Measurements from ENCODE around the gene PTPRK. TPM values are rescaled to one million over a fixed set of nuclear protein-coding genes. Genes with fewer than 3 reads are reported as not detected.

PTPRK gene
- total and polyA plus RNA-seq, 2 of the 8 experiments (the other 6 are each of a cell fraction or from before 2014, with no cell fraction given), result 11.4 to 47.3 TPM

GRCh38 chr6:128162423-128162822 is 358.0 kb downstream of the PTPRK start:
- no peaks in the 10 kb centered on the region for H3K9me3 ChIP-seq (ENCODE audit: insufficient read depth in 2 of 2, low read depth in 1 of 2, low read length in 1 of 2)
- no peak overlapping the region for H3K4me3 ChIP-seq (ENCODE audit: extremely low read depth in 1 of 4, insufficient read depth in 2 of 4, low read depth in 3 of 4, low read length in 4 of 4)
- H3K79me2 ChIP-seq (ENCODE audit: control insufficient read depth in 1 of 2, insufficient read depth in 2 of 2, low read length in 2 of 2), result no peaks in the 10 kb centered on the region
- H4K20me1 ChIP-seq (replicated peaks in 1 of 2; ENCODE audit: control insufficient read depth in 1 of 2, insufficient read depth in 2 of 2, low read length in 2 of 2), result no peaks in the 10 kb centered on the region
- H3K9ac ChIP-seq (replicated peaks in 1 of 4; ENCODE audit: extremely low read depth in 1 of 4, low read depth in 3 of 4, low read length in 3 of 4), result no peak overlapping the region
- DNase-seq (ENCODE audit: low read depth in 1 of 2, low spot score in 2 of 2) (no peak), FAIRE-seq (no peak)
- CTCF ChIA-PET (ENCODE audit: partially characterized antibody), result interaction anchor here (0.9 kb wide), 1 partner anchor 166 kb away, joined by 3 read pairs; no protein-coding TSS in a partner anchor
- H2AFZ ChIP-seq (ENCODE audit: low read length), result no peak overlapping the region
- H3K36me3 ChIP-seq (ENCODE audit: control insufficient read depth in 2 of 4, insufficient read depth in 4 of 4, low read length in 3 of 4), result no peaks in the 10 kb centered on the region
- no peak overlapping the region for H4K8ac ChIP-seq (ENCODE audit: extremely low read depth, insufficient read depth, low read length)
- H3K4me1 ChIP-seq (replicated peaks in 1 of 4; ENCODE audit: control insufficient read depth in 3 of 4, insufficient read depth in 4 of 4, low read length in 3 of 4), result no peaks in the 10 kb centered on the region
- no peaks in the 10 kb centered on the region for H3K79me1 ChIP-seq (ENCODE audit: low read depth, low read length)
- no peak overlapping the region for H3K23ac ChIP-seq (ENCODE audit: insufficient read length)
- H4K5ac ChIP-seq (ENCODE audit: insufficient read length, low read depth, low read length), result no peak overlapping the region
- H3K4ac ChIP-seq (replicated peaks; ENCODE audit: insufficient read length, low read depth, low read length), result no peak overlapping the region
- H3K27me3 ChIP-seq (replicated peaks in 1 of 4; ENCODE audit: control insufficient read depth in 3 of 4, extremely low read depth in 1 of 4, insufficient read depth in 3 of 4, low read length in 3 of 4), result no peaks in the 10 kb centered on the region
- no peak overlapping the region for H2BK12ac ChIP-seq (ENCODE audit: low read depth, low read length)
- H2AK5ac ChIP-seq (ENCODE audit: low read depth, low read length), result no peak overlapping the region
- no peak overlapping the region for H2BK5ac ChIP-seq (ENCODE audit: low read depth, low read length)
- no peak overlapping the region for H2BK15ac ChIP-seq (ENCODE audit: low read length)
- TF ChIP-seq CREB1 (IDR thresholded peaks at IDR 0.05), result no peak
- no peak for TF ChIP-seq SIX5 (IDR thresholded peaks at IDR 0.05; ENCODE audit: low read depth, low read length)
- TF ChIP-seq, protein P1, sequence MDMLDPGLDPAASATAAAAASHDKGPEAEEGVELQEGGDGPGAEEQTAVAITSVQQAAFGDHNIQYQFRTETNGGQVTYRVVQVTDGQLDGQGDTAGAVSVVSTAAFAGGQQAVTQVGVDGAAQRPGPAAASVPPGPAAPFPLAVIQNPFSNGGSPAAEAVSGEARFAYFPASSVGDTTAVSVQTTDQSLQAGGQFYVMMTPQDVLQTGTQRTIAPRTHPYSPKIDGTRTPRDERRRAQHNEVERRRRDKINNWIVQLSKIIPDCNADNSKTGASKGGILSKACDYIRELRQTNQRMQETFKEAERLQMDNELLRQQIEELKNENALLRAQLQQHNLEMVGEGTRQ (IDR thresholded peaks at IDR 0.05; ENCODE audit: low read length), result no peak
- no peak for TF ChIP-seq CHD2 (IDR thresholded peaks at IDR 0.05; ENCODE audit: low read length)
- no peak for TF ChIP-seq POLR2A (IDR thresholded peaks at IDR 0.05; ENCODE audit: control extremely low read depth in 1 of 2, low read depth in 2 of 2, low read length in 2 of 2)
- no peak for TF ChIP-seq CTBP2 (IDR thresholded peaks at IDR 0.05; ENCODE audit: borderline replicate concordance, insufficient read depth, insufficient read length, low read length)
- no peak for TF ChIP-seq HDAC6 (IDR thresholded peaks at IDR 0.05; ENCODE audit: low read depth, low read length)
- TF ChIP-seq TBP (IDR thresholded peaks at IDR 0.05; ENCODE audit: low read depth, low read length), result no peak
- TF ChIP-seq SRF (IDR thresholded peaks at IDR 0.05; ENCODE audit: low read depth, low read length), result no peak
- H3K14ac ChIP-seq (ENCODE audit: insufficient read length), result no peak overlapping the region
- no peak overlapping the region for H3K27ac ChIP-seq (ENCODE audit: low read depth, low read length)
- H2BK20ac ChIP-seq (ENCODE audit: low read length), result no peak overlapping the region
- POLR2A ChIA-PET (ENCODE audit: partially characterized antibody), result no interaction called here
- no peak overlapping the region for H3K4me2 ChIP-seq (ENCODE audit: insufficient read depth in 1 of 2, low read depth in 2 of 2, low read length in 2 of 2)
- no peak overlapping the region for H3K18ac ChIP-seq (ENCODE audit: extremely low read depth, low read length)
- 90% methylated on average over 2 of the region's 2 CpGs; no CpG with 5 or more reads in 1 of the 2 experiments for WGBS, 2 experiments (ENCODE audit: extremely low coverage in 1 of 2, insufficient coverage in 1 of 2, insufficient read length in 1 of 2, insufficient replicate concordance in 2 of 2, low coverage in 1 of 2, low lambda C conversion rate in 2 of 2, missing lambda C conversion rate in 1 of 2)
- no peak overlapping the region for H3K56ac ChIP-seq (replicated peaks; ENCODE audit: insufficient read length, low read depth, low read length)
- H3K23me2 ChIP-seq (ENCODE audit: low read depth, low read length), result no peaks in the 10 kb centered on the region
- no peak overlapping the region for H4K91ac ChIP-seq (replicated peaks; ENCODE audit: insufficient read length, low read length)
- no peak overlapping the region for H2BK120ac ChIP-seq (replicated peaks; ENCODE audit: low read depth, low read length)
